DND-41 (cell line): ENCODE data around the gene TMEM117.

Source experiments
- EZH2 ChIP-seq: IDR thresholded peaks from 3 replicates; pipeline ENCODE4 v1.6.1; 2012; ENCODE audit warnings: borderline replicate concordance, low read depth, mild to moderate bottlenecking, moderate library complexity, low read length, inconsistent platforms; ENCODE audit not compliant: severe bottlenecking
- TF ChIP-seq, protein P1 (sequence below): IDR thresholded peaks from 2 replicates; pipeline ENCODE4 v1.5.1; 2012; ENCODE audit warnings: borderline replicate concordance, low read length, moderate library complexity, mild to moderate bottlenecking; ENCODE audit not compliant: poor library complexity, severe bottlenecking; ENCODE audit errors: extremely low read depth

GRCh38 chr12:43858096-43858495, 22.2 kb downstream of the TMEM117 start:
- TF ChIP-seq, protein P1, sequence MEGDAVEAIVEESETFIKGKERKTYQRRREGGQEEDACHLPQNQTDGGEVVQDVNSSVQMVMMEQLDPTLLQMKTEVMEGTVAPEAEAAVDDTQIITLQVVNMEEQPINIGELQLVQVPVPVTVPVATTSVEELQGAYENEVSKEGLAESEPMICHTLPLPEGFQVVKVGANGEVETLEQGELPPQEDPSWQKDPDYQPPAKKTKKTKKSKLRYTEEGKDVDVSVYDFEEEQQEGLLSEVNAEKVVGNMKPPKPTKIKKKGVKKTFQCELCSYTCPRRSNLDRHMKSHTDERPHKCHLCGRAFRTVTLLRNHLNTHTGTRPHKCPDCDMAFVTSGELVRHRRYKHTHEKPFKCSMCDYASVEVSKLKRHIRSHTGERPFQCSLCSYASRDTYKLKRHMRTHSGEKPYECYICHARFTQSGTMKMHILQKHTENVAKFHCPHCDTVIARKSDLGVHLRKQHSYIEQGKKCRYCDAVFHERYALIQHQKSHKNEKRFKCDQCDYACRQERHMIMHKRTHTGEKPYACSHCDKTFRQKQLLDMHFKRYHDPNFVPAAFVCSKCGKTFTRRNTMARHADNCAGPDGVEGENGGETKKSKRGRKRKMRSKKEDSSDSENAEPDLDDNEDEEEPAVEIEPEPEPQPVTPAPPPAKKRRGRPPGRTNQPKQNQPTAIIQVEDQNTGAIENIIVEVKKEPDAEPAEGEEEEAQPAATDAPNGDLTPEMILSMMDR: no peak
- TF ChIP-seq EZH2: no peak
